ENCODE data around the gene IFNB1.

Gene IFNB1

DNA sequence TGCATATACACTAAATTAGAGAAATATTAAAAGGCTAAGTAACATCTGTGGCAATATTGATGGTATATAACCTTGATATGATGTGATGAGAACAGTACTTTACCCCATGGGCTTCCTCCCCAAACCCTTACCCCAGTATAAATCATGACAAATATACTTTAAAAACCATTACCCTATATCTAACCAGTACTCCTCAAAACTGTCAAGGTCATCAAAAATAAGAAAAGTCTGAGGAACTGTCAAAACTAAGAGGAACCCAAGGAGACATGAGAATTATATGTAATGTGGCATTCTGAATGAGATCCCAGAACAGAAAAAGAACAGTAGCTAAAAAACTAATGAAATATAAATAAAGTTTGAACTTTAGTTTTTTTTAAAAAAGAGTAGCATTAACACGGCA is 7.3 kb upstream of the IFNB1 start:
- DNase-seq (ENCODE audit: low read depth), result no peak
- no peak overlapping the region for H3K4me3 ChIP-seq (replicated peaks; ENCODE audit: low read depth, low read length)
- TF ChIP-seq, protein P1, sequence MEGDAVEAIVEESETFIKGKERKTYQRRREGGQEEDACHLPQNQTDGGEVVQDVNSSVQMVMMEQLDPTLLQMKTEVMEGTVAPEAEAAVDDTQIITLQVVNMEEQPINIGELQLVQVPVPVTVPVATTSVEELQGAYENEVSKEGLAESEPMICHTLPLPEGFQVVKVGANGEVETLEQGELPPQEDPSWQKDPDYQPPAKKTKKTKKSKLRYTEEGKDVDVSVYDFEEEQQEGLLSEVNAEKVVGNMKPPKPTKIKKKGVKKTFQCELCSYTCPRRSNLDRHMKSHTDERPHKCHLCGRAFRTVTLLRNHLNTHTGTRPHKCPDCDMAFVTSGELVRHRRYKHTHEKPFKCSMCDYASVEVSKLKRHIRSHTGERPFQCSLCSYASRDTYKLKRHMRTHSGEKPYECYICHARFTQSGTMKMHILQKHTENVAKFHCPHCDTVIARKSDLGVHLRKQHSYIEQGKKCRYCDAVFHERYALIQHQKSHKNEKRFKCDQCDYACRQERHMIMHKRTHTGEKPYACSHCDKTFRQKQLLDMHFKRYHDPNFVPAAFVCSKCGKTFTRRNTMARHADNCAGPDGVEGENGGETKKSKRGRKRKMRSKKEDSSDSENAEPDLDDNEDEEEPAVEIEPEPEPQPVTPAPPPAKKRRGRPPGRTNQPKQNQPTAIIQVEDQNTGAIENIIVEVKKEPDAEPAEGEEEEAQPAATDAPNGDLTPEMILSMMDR (IDR thresholded peaks at IDR 0.05; ENCODE audit: low read length, missing control alignments), result no peak

DNA sequence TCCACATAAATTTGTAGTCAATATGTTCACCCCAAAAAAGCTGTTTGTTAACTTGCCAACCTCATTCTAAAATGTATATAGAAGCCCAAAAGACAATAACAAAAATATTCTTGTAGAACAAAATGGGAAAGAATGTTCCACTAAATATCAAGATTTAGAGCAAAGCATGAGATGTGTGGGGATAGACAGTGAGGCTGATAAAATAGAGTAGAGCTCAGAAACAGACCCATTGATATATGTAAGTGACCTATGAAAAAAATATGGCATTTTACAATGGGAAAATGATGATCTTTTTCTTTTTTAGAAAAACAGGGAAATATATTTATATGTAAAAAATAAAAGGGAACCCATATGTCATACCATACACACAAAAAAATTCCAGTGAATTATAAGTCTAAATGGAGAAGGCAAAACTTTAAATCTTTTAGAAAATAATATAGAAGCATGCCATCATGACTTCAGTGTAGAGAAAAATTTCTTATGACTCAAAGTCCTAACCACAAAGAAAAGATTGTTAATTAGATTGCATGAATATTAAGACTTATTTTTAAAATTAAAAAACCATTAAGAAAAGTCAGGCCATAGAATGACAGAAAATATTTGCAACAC is 6.6 kb upstream of the IFNB1 start:
- TF ChIP-seq, protein P1 (IDR thresholded peaks at IDR 0.05; ENCODE audit: low read length, missing control alignments), result no peak
- H3K4me3 ChIP-seq (replicated peaks; ENCODE audit: low read depth, low read length), result no peak overlapping the region
- no peak for DNase-seq (ENCODE audit: low read depth)

DNA sequence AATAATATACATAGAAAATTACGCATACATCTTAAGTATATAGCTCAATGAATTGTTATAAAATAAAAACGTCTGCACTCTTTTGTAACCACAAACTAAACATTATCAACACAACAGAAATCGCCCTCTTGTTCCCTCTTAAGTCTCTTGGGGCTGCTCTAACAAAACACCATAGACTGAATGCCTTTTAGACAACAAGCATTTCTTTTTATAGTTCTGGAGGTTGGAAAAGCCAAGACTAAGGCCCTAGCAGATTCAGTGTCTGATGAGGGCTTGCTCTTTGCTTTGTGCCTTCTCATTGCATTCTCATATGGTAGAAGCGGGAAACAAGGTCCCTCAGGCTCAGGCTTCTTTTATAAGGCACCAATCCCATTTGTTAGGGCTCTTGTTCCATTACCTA is 4.9 kb upstream of the IFNB1 start:
- TF ChIP-seq, protein P1 (IDR thresholded peaks at IDR 0.05; ENCODE audit: low read length, missing control alignments), result no peak
- DNase-seq (ENCODE audit: low read depth), result no peak
- H3K4me3 ChIP-seq (replicated peaks; ENCODE audit: low read depth, low read length), result no peak overlapping the region

DNA sequence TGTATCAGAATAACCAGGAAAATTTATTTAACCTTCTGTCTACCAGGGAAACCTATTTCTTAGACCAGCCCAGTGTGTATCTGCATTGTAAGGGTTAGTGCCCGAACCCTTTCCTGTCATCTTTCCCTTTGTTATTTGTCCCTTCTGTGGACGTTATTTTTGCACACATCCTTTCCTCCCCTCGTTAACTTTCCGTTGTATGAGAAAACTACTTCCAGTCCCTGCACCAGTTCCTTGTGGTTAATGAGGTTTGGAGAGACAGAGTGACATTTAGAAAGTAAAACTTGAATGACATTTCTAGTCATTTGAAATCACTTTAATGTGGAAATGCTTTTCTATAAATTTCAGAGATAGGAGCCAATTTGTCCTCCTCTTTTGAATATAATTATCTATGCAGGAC is 4.3 kb upstream of the IFNB1 start:
- H3K4me3 ChIP-seq (replicated peaks; ENCODE audit: low read depth, low read length), result no peak overlapping the region
- DNase-seq (ENCODE audit: low read depth), result no peak
- TF ChIP-seq, protein P1 (IDR thresholded peaks at IDR 0.05; ENCODE audit: low read length, missing control alignments), result no peak

DNA sequence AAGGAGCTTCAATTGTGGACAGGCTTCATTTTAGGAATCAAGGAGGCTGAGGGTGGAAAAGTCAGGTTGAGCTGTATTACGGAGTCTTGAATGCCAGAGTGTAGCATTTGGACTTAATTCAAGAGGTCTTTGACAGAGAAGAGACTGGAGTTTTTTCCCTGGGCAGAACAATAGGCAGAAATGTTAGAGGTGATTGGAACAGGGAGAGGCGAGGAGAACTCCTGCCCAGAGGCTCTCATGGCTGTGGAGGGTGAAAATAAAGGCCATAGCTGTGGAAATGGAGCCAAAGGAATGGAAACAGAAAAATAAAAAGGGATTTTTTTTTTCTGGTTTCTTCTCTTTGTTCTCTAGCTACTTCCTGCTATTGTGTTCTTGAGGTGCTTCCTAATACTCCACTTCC is 3.7 kb upstream of the IFNB1 start:
- TF ChIP-seq, protein P1 (IDR thresholded peaks at IDR 0.05; ENCODE audit: low read length, missing control alignments), result no peak

DNA sequence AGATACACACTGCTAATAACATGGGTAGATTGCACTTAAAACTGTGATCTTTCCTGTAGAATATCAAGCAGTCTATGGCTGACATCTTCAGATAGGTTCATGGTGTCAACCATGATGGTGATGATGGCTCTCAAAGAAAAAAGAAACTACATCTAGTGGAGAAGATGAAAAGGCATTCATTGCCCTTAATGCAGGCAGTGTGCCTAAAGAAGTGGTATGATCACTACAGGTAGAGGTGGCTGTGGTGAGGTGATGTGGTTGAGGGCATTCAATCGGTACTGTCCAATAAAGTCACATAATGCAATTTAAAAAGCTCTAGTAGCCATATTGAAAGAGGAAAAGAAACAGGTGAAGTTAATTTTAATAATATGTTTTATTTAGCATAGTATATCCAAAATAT is 3.1 kb upstream of the IFNB1 start:
- no peak for DNase-seq (ENCODE audit: low read depth)
- TF ChIP-seq, protein P1 (IDR thresholded peaks at IDR 0.05; ENCODE audit: low read length, missing control alignments), result no peak
- no peak overlapping the region for H3K4me3 ChIP-seq (replicated peaks; ENCODE audit: low read depth, low read length)

More for the DNA sequence above, 3.7 kb upstream of the IFNB1 start:
- H3K4me3 ChIP-seq (replicated peaks; ENCODE audit: low read depth, low read length), result no peak overlapping the region
- DNase-seq (ENCODE audit: low read depth), result no peak

DNA sequence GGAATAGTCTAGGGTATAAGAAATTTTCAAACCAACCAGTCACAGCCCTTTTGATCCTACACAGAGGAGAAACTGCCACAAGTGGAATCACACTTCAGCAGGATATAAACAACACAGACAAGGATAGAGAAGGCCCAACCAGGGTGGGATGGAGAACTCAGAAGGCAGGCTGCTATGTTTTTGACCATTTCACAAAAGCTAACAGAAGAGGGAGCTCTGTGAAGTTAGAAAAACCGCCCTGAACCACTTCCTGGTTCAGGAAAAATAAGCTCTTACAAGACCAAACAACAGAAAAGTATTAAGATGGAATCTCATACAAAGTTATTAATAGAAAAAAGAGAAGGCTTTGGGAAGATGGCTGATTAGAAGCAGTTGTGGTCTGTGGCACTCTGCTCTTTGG is 960 bp upstream of the IFNB1 start:
- no peak for DNase-seq (ENCODE audit: low read depth)
- no peak overlapping the region for H3K4me3 ChIP-seq (replicated peaks; ENCODE audit: low read depth, low read length)

More for the DNA sequence above, 960 bp upstream of the IFNB1 start:
- TF ChIP-seq, protein P1 (IDR thresholded peaks at IDR 0.05; ENCODE audit: low read length, missing control alignments), result no peak
